HG03354 (cell line): ENCODE results near the gene GALNTL6.
"Not testable (repeated sequence)": the region's sequence is repeated elsewhere in the genome, so short reads cannot be mapped to it uniquely, and the experiment has no call there.

Experiments
- ATAC-seq: cut with Tn5 transposase; IDR thresholded peaks from one replicate; pipeline ENCODE4 v1.9.1; 2021; ENCODE audit warnings: mild to moderate bottlenecking; ENCODE audit not compliant: unreplicated experiment, poor library complexity, severe bottlenecking

The GALNTL6 gene

GRCh38 chr4:172867835-172868234 lies 1054.6 kb downstream of the GALNTL6 start:
- ATAC-seq = no peak

GRCh38 chr4:172868271-172868670 lies 1055.1 kb downstream of the GALNTL6 start:
- ATAC-seq = no peak

- no peak for ATAC-seq
These were observed 1056.5 kb downstream of the GALNTL6 start for GRCh38 chr4:172869621-172870268.

GRCh38 chr4:172871381-172871780 lies 1058.2 kb downstream of the GALNTL6 start:
- no peak for ATAC-seq

GRCh38 chr4:172874944-172875343 lies 1061.7 kb downstream of the GALNTL6 start:
- no peak for ATAC-seq

GRCh38 chr4:172876394-172876793 lies 1063.2 kb downstream of the GALNTL6 start:
- ATAC-seq = no peak

- ATAC-seq = no peak
These were observed 1068.4 kb downstream of the GALNTL6 start for GRCh38 chr4:172881645-172882044.

GRCh38 chr4:172887358-172887757 lies 1074.2 kb downstream of the GALNTL6 start:
- ATAC-seq = not testable (repeated sequence)

- no peak for ATAC-seq
These were observed 1074.8 kb downstream of the GALNTL6 start for GRCh38 chr4:172887959-172888358.

- ATAC-seq = peak; percentile 78
These were observed 1079.1 kb downstream of the GALNTL6 start for GRCh38 chr4:172892300-172892699.

GRCh38 chr4:172895699-172896098 lies 1082.5 kb downstream of the GALNTL6 start:
- no peak for ATAC-seq

GRCh38 chr4:172897046-172897445 lies 1083.8 kb downstream of the GALNTL6 start:
- ATAC-seq = no peak

- ATAC-seq = no peak
These were observed 1085.5 kb downstream of the GALNTL6 start for GRCh38 chr4:172898715-172899114.

GRCh38 chr4:172899861-172900260 lies 1086.7 kb downstream of the GALNTL6 start:
- ATAC-seq = no peak

GRCh38 chr4:172900900-172901299 lies 1087.7 kb downstream of the GALNTL6 start:
- ATAC-seq = no peak

GRCh38 chr4:172912468-172912867 lies 1099.3 kb downstream of the GALNTL6 start:
- ATAC-seq = not testable (repeated sequence)

- not testable (repeated sequence) for ATAC-seq
These were observed 1104.2 kb downstream of the GALNTL6 start for GRCh38 chr4:172917403-172917802.

GRCh38 chr4:172919269-172919668 lies 1106.1 kb downstream of the GALNTL6 start:
- no peak for ATAC-seq

- ATAC-seq = no peak
These were observed 1114.1 kb downstream of the GALNTL6 start for GRCh38 chr4:172927096-172927814.

GRCh38 chr4:172928347-172928746 lies 1115.1 kb downstream of the GALNTL6 start:
- ATAC-seq = no peak

- ATAC-seq = no peak
These were observed 1125.0 kb downstream of the GALNTL6 start for GRCh38 chr4:172938072-172938829.
